Stomach (tissue), 9 donors: ENCODE data around the gene CEL. TPM values are rescaled to one million over a fixed set of nuclear protein-coding genes. Genes with fewer than 3 reads are reported as not detected.
"Not testable (repeated sequence)": the region's sequence is repeated elsewhere in the genome, so short reads cannot be mapped to it uniquely, and the experiment has no call there.

Experiments used
- DNase-seq, 2 donors: peaks; one replicate each; pipeline versions ENCODE4 v3.0.0 to v3.0.0-alpha.2; 2013 to 2019
- H3K27ac ChIP-seq, 5 donors: fragments of 200-600 bp in 4 of 5; sonication (generic) in 4 of 5; one replicate each; pipeline ENCODE4 v1.5.1; 2013 to 2019; ENCODE audit warnings: mild to moderate bottlenecking in 1 of 5, moderate library complexity in 1 of 5
- H3K27me3 ChIP-seq, 3 donors: fragments of 200-600 bp; sonication (generic); one replicate each; pipeline ENCODE4 v1.5.1; 2017 to 2019; ENCODE audit warnings: mixed run types in 1 of 3
- H3K36me3 ChIP-seq, 4 donors: fragments of 200-600 bp; sonication (generic); 1 replicate in 3 of 4; 2 replicates in 1 of 4; pipeline ENCODE4 v1.5.1; 2016 to 2019
- H3K4me1 ChIP-seq, 4 donors: fragments of 200-600 bp; sonication (generic); one replicate each; pipeline ENCODE4 v1.5.1; 2016 to 2019
- H3K4me3 ChIP-seq, 4 donors: fragments of 200-600 bp; sonication (generic) in 3 of 4; one replicate each; pipeline ENCODE4 v1.5.1; 2016 to 2019; ENCODE audit warnings: mild to moderate bottlenecking in 1 of 4
- H3K9me3 ChIP-seq, 4 donors: fragments of 200-600 bp; sonication (generic); one replicate each; pipeline ENCODE4 v1.5.1; 2016 to 2019
- EP300 ChIP-seq: sonication (generic); formaldehyde crosslinking; IDR thresholded peaks from one replicate; pipeline ENCODE4 v1.6.1; 2017; ENCODE audit warnings: antibody characterized with exemption
- POLR2A ChIP-seq, 4 donors: fragments of 450-650 bp; IDR thresholded peaks; one replicate each; pipeline ENCODE4 v1.6.1; 2016; ENCODE audit warnings: antibody characterized with exemption in 4 of 4, control low read depth in 2 of 4, mild to moderate bottlenecking in 1 of 4, moderate library complexity in 1 of 4
- POLR2AphosphoS5 ChIP-seq, 3 donors: sonication (generic); formaldehyde crosslinking; IDR thresholded peaks; one replicate each; pipeline ENCODE4 v1.6.1; 2016; ENCODE audit warnings: antibody characterized with exemption in 3 of 3
- WGBS, 5 donors: extraction: QIAGEN DNeasy Blood & Tissue Kit in 3 of 5; methylation state at CpG; one replicate each; pipeline versions ENCODE4 v1.1.5 to v1.1.7; 2013 to 2018; 5-methylcytosine and 5-hydroxymethylcytosine counted together
- intact Hi-C: fragments of 100-400 bp; cut with DNase I; formaldehyde crosslinking; loops from one replicate; pipeline ENCODE4 v1.15.1; 2023; ENCODE audit warnings: low total_unique reads
- polyA plus RNA-seq, 3 donors: library from polyadenylated mRNA; stranded (reverse); fragments of 200-250 nt; gene quantifications; one replicate each; pipeline ENCODE4 v1.2.3, GENCODE V29; 2013
- total RNA-seq, 5 donors: library from RNA; depleted of rRNA; stranded (reverse); fragments of >200 nt; gene quantifications; one replicate each; pipeline versions ENCODE4 v1.1.0 to v1.2.3, GENCODE V29; 2014 to 2016
- TF ChIP-seq, protein P1 (sequence below), 7 experiments: fragments of 450-650 bp in 4 of 7; fragments of 200-600 bp in 3 of 7; sonication (generic) in 3 of 7; IDR thresholded peaks; one replicate each; pipeline ENCODE4 v1.5.1; 2016 to 2019; ENCODE audit warnings: antibody characterized with exemption in 7 of 7, control low read depth in 2 of 7, mild to moderate bottlenecking in 1 of 7
- donor health status: healthy with polysubstance abuse.
- donor health status: Bipolar disorder and iron deficiency.
- donor health status: healthy.

The CEL gene
- total and polyA plus RNA-seq, 8 donors: 1.2 to 9.9 (median 2.0) TPM; not detected in 3

DNA sequence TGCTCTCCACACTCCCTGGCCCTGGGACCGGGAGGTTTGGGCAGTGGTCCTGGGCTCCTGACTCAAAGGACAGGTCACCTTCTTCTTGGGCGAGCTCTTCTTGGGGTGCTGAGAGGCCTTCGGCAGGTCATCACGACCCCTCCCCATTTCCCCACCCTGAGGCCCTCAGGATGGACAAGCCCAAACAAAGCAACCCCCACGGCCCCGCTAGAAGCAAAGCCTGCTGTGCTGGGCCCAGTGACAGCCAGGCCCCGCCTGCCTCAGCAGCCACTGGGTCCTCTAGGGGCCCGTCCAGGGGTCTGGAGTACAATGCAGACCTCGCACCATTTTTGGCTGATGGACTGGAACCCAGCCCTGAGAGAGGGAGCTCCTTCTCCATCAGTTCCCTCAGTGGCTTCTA, 21.9 kb downstream of the CEL start:
- DNase-seq, H3K4me3 ChIP-seq, H3K4me1 ChIP-seq, H3K27me3 ChIP-seq, H3K9me3 ChIP-seq, intact Hi-C loops, H3K27ac ChIP-seq, H3K36me3 ChIP-seq: not testable (repeated sequence)
- WGBS, 5 donors: 40 to 64% (median 62%) methylated on average over 3 to 9 of the region's 9 CpGs

DNA sequence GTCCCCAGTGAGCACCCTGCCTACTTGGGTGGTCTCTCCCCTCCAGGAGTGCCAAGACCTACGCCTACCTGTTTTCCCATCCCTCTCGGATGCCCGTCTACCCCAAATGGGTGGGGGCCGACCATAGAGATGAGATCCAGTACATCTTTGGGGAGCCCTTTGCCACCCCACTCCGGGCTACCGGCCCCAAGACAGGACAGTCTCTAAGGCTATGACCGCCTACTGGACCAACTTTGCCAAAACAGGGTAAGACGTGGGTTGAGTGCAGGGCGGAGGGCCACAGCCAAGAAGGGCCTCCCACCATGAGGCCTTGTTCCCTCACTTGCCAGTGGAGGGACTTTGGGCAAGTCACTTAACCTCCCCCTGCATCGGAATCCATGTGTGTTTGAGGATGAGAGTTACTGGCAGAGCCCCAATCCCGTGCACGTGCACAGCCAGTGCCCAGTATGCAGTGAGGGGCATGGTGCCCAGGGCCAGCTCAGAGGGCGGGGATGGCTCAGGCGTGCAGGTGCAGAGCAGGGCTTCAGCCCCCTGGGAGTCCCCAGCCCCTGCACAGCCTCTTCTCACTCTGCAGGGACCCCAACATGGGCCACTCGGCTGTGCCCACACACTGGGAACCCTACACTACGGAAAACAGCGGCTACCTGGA, 24.6 kb downstream of the CEL start:
- 83 to 95% (median 87%) methylated on average over 8 to 17 of the region's 17 CpGs for WGBS, 5 donors
- H3K9me3 ChIP-seq, DNase-seq: not testable (repeated sequence)

DNA sequence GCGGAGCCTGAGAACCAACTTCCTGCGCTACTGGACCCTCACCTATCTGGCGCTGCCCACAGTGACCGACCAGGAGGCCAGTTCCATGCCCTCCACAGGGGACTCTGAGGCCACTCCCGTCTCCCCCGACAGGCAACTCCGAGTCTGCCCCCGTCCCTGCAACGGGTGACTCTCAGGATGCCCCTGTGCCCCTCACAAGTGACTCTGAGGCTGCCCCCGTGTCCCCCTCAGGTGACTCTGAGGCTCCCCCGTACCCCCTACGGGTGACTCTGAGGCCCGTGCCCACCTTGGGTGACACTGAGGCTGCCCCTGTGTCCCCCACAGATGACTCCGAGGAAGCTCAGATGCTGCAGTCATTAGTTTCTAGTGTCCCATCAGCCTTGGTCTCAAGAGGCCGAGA, 25.1 kb downstream of the CEL start:
- TF ChIP-seq POLR2A (IDR thresholded peaks at IDR 0.05): no peak
- no peak for TF ChIP-seq POLR2AphosphoS5 (IDR thresholded peaks at IDR 0.05)
- TF ChIP-seq EP300: no peak
- TF ChIP-seq, protein P1, sequence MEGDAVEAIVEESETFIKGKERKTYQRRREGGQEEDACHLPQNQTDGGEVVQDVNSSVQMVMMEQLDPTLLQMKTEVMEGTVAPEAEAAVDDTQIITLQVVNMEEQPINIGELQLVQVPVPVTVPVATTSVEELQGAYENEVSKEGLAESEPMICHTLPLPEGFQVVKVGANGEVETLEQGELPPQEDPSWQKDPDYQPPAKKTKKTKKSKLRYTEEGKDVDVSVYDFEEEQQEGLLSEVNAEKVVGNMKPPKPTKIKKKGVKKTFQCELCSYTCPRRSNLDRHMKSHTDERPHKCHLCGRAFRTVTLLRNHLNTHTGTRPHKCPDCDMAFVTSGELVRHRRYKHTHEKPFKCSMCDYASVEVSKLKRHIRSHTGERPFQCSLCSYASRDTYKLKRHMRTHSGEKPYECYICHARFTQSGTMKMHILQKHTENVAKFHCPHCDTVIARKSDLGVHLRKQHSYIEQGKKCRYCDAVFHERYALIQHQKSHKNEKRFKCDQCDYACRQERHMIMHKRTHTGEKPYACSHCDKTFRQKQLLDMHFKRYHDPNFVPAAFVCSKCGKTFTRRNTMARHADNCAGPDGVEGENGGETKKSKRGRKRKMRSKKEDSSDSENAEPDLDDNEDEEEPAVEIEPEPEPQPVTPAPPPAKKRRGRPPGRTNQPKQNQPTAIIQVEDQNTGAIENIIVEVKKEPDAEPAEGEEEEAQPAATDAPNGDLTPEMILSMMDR (IDR thresholded peaks at IDR 0.05): no peak
- intact Hi-C loops: no loop called here
- Histone ChIP-seq H3K4me3 (no peak overlapping the region), H3K9me3 (no peaks in the 10 kb centered on the region), H3K27ac (no peak overlapping the region), H3K36me3 (no peaks in the 10 kb centered on the region), H3K27me3 (peaks cover 0 to 2% (median 0%) of the 10 kb centered on the region in 3 donors), H3K4me1 (no peaks in the 10 kb centered on the region)
- DNase-seq: no peak
- WGBS, 5 donors: 73 to 90% (median 79%) methylated on average over 8 to 15 of the region's 15 CpGs

More for the DNA sequence above, 24.6 kb downstream of the CEL start:
- intact Hi-C loops, H3K36me3 ChIP-seq, H3K4me1 ChIP-seq, H3K27ac ChIP-seq, H3K4me3 ChIP-seq, H3K27me3 ChIP-seq: not testable (repeated sequence)

DNA sequence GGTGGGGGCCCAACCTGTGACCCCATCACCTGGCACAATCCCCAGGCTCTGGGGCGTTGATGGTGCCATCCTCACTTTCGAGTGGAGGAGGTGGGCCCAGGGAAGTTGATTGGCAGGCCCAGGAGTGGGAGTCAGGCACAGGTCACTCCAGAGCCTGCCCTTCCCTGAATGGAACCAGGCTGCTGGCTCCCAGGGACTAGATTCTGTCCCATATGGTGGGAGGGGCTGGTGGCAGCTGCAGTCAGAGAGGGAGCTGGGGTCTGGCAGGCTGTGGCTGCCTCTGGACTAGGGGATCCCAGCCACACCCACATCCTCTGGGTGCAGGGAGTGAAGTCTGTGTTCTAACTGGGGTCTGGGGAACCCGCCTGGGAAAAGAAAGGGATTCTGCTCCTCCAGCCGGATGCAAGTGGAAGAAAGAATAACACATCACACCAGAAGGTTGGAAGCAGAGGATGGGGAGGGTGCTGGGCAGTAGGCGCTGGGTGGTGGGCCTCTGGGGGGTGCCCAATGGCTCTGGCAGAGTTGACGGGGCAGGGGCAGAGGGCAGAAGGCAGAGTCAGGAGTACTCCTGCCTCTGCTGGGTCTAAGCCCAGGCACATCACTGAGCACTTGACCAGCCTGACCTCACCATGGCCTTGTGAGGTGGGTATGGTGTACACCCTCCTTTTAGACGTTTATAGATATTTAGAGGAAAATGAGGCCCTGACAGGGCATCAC, 25.8 kb downstream of the CEL start:
- intact Hi-C loops: no loop called here

DNA sequence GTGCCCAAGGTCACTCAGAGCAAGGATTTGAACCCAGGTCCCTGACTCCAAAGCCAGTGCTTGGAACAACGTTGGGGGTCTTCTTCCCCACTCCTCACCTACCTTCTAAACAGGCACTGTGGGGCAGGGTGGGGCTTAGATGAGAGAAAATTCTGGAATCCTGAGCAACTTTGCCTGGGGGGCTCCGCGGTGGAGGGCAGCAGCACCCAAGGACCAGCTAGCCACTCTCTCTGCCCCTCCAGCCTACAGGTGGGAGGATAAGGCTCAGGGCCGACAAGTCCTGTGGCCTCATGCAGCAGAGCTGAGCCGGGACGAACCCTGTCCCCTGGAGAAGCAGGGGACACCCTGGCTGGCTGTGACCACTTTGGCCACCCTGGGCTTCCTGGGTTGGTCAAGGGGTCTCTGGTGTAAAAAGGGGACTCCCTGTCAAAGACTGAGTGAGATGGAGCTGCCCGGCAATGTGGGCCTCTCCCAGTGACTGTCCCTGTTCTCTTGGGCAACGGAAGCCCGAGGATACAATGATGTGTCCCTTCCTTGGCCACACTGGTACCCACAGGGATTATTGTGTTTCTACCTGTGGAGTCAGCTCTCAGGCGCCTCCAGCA, 26.5 kb downstream of the CEL start:
- H3K9me3 ChIP-seq: no peaks in the 10 kb centered on the region
- no peaks in the 10 kb centered on the region for H3K4me1 ChIP-seq
- DNase-seq: no peak
- no peak overlapping the region for H3K27ac ChIP-seq
- no peaks in the 10 kb centered on the region for H3K36me3 ChIP-seq
- WGBS, 5 donors: 90 to 93% (median 91%) methylated on average over 7 to 10 of the region's 10 CpGs
- intact Hi-C loops: no loop called here
- H3K27me3 ChIP-seq: no peaks in the 10 kb centered on the region
- no peak overlapping the region for H3K4me3 ChIP-seq
- TF ChIP-seq POLR2A (IDR thresholded peaks at IDR 0.05) (no peak), POLR2AphosphoS5 (IDR thresholded peaks at IDR 0.05) (no peak), EP300 (no peak)
- TF ChIP-seq, protein P1 (IDR thresholded peaks at IDR 0.05): no peak

More for the DNA sequence above, 25.8 kb downstream of the CEL start:
- Histone ChIP-seq H3K27me3 (no peaks in the 10 kb centered on the region), H3K9me3 (no peaks in the 10 kb centered on the region), H3K4me1 (no peaks in the 10 kb centered on the region), H3K4me3 (no peak overlapping the region), H3K36me3 (no peaks in the 10 kb centered on the region), H3K27ac (no peak overlapping the region)
- no peak for DNase-seq
- no peak for TF ChIP-seq POLR2AphosphoS5 (IDR thresholded peaks at IDR 0.05)
- TF ChIP-seq, protein P1 (IDR thresholded peaks at IDR 0.05): no peak
- no peak for TF ChIP-seq POLR2A (IDR thresholded peaks at IDR 0.05)
- no peak for TF ChIP-seq EP300
- 69 to 77% (median 72%) methylated on average over 7 of the region's 7 CpGs for WGBS, 5 donors
